ENCODE data around the gene LAX1.

The LAX1 gene

GRCh38 chr1:203818399-203818798 is 53.4 kb downstream of the LAX1 start:
- DNase-seq, result no peak

GRCh38 chr1:203823306-203823705 is 58.3 kb downstream of the LAX1 start:
- no peak for DNase-seq
